Left lung (tissue), 10 donors: ENCODE data around the gene SNX5. TPM values are rescaled to one million over a fixed set of nuclear protein-coding genes. Genes with fewer than 3 reads are reported as not detected.

Source experiments
- ATAC-seq: fragments of 200-7000 bp; cut with Tn5 transposase; one replicate; pipeline ENCODE4 v1.9.1; 2020; ENCODE audit warnings: moderate library complexity
- DNase-seq, 4 donors: peaks; one replicate each; pipeline ENCODE4 v3.0.0-alpha.2; 2013 to 2020
- H3K27ac ChIP-seq, 2 donors: fragments of 200-600 bp; sonication (generic) in 1 of 2; one replicate each; pipeline versions ENCODE4 v1.5.0 to v1.8.0; 2020 to 2021
- H3K27me3 ChIP-seq, 2 donors: fragments of 200-600 bp; sonication (generic) in 1 of 2; one replicate each; pipeline versions ENCODE4 v1.5.0 to v1.8.0; 2020 to 2021
- H3K36me3 ChIP-seq, 2 donors: fragments of 200-600 bp; sonication (generic) in 1 of 2; one replicate each; pipeline versions ENCODE4 v1.5.0 to v1.8.0; 2020 to 2021
- H3K4me1 ChIP-seq, 2 donors: fragments of 200-600 bp; one replicate each; pipeline ENCODE4 v1.8.0; 2021
- H3K4me3 ChIP-seq, 2 donors: fragments of 200-600 bp; sonication (generic) in 1 of 2; one replicate each; pipeline versions ENCODE4 v1.5.0 to v1.8.0; 2020 to 2021; ENCODE audit warnings: mild to moderate bottlenecking in 1 of 2
- H3K9me3 ChIP-seq, 2 donors: fragments of 200-600 bp; sonication (generic) in 1 of 2; one replicate each; pipeline versions ENCODE4 v1.5.0 to v1.8.0; 2020 to 2021
- CTCF ChIP-seq, 2 donors: fragments of 200-600 bp; sonication (generic) in 1 of 2; IDR thresholded peaks; one replicate each; pipeline versions ENCODE4 v1.5.0 to v1.8.0; 2021; ENCODE audit warnings: antibody characterized with exemption in 2 of 2
- intact Hi-C, 2 donors: fragments of 100-400 bp; cut with DNase I; formaldehyde crosslinking; loops; one replicate each; pipeline versions ENCODE4 v1.11.2 to v1.14.2; 2022
- polyA plus RNA-seq, 6 donors: library from polyadenylated mRNA; unstranded; fragments of 120-200 nt; gene quantifications; one replicate each; pipeline ENCODE4 v1.2.1, GENCODE V29; 2013; ENCODE audit not compliant: insufficient read length in 6 of 6
- total RNA-seq, 2 donors: library from RNA; stranded (reverse); fragmentation: NEBNext Ultra II Directional; extraction: Animal tissue kit (Norgen Biotek cat#: 25700); gene quantifications; one replicate each; pipeline ENCODE4 v1.2.1, GENCODE V29; 2021
- donor health status: DM: no; HTN: yes; CAD: no.
- donor health status: DM: no; HTN: no; CAD: no.

SNX5 gene
- total and polyA plus RNA-seq, 8 donors: 82.0 to 312 (median 247) TPM

- TF ChIP-seq CTCF (IDR thresholded peaks at IDR 0.05): no peak
- DNase-seq: no peak
- Histone ChIP-seq H3K36me3 (peaks cover 4 to 97% of the 10 kb centered on the region in 2 donors), H3K9me3 (no peaks in the 10 kb centered on the region), H3K27me3 (no peaks in the 10 kb centered on the region), H3K4me1 (peaks cover 0 to under 1% of the 10 kb centered on the region in 2 donors), H3K4me3 (no peak overlapping the region), H3K27ac (no peak overlapping the region)
- ATAC-seq: no peak
- intact Hi-C loops: no loop called here
These were observed 23.6 kb downstream of the SNX5 start for GRCh38 chr20:17944854-17945474.

- intact Hi-C loops: no loop called here
- Histone ChIP-seq H3K4me1 (peaks cover 7 to 16% of the 10 kb centered on the region in 2 donors), H3K36me3 (peaks cover 4 to 81% of the 10 kb centered on the region in 2 donors), H3K27me3 (no peaks in the 10 kb centered on the region), H3K9me3 (no peaks in the 10 kb centered on the region), H3K4me3 (no peak overlapping the region), H3K27ac (no peak overlapping the region)
- TF ChIP-seq CTCF (IDR thresholded peaks at IDR 0.05): no peak
- DNase-seq (no peak), ATAC-seq (no peak)
These were observed 25.3 kb downstream of the SNX5 start for GRCh38 chr20:17943343-17943742.

- Histone ChIP-seq H3K4me1 (peaks cover 17 to 27% of the 10 kb centered on the region in 2 donors), H3K36me3 (peaks cover 4 to 66% of the 10 kb centered on the region in 2 donors), H3K4me3 (no peak overlapping the region), H3K27ac (no peak overlapping the region), H3K27me3 (no peaks in the 10 kb centered on the region), H3K9me3 (no peaks in the 10 kb centered on the region)
- no peak for DNase-seq
- TF ChIP-seq CTCF (IDR thresholded peaks at IDR 0.05): no peak
- no peak for ATAC-seq
- intact Hi-C loops: no loop called here
These were observed 26.8 kb downstream of the SNX5 start for GRCh38 chr20:17941826-17942196.

GRCh38 chr20:17941087-17941825 lies 27.3 kb downstream of the SNX5 start:
- no peaks in the 10 kb centered on the region for H3K27me3 ChIP-seq
- peaks cover 4 to 60% of the 10 kb centered on the region in 2 donors for H3K36me3 ChIP-seq
- H3K9me3 ChIP-seq: no peaks in the 10 kb centered on the region
- ATAC-seq (no peak), DNase-seq (no peak)
- H3K4me1 ChIP-seq: peaks cover 17 to 28% of the 10 kb centered on the region in 2 donors
- TF ChIP-seq CTCF (IDR thresholded peaks at IDR 0.05): no peak
- H3K4me3 ChIP-seq: no peak overlapping the region
- no peak overlapping the region for H3K27ac ChIP-seq
- intact Hi-C loops: no loop called here

- intact Hi-C loops: no loop called here
- TF ChIP-seq CTCF (IDR thresholded peaks at IDR 0.05): no peak
These were observed 28.2 kb downstream of the SNX5 start for GRCh38 chr20:17940224-17940971.

More at GRCh38 chr20:17940224-17940971, 28.2 kb downstream of the SNX5 start:
- no peak for DNase-seq
- H3K9me3 ChIP-seq: no peaks in the 10 kb centered on the region
- H3K36me3 ChIP-seq: peaks cover 4 to 51% of the 10 kb centered on the region in 2 donors
- no peaks in the 10 kb centered on the region for H3K27me3 ChIP-seq
- H3K4me1 ChIP-seq: peaks cover 17 to 28% of the 10 kb centered on the region in 2 donors
- no peak for ATAC-seq
- no peak overlapping the region for H3K4me3 ChIP-seq
- no peak overlapping the region for H3K27ac ChIP-seq
